Mucosa of descending colon (tissue), 3 donors: ENCODE data around the gene MTA2. TPM values are rescaled to one million over a fixed set of nuclear protein-coding genes. Genes with fewer than 3 reads are reported as not detected.

Experiments
- ATAC-seq: fragments of 200-7000 bp; cut with Tn5 transposase; one replicate; pipeline ENCODE4 v1.9.1; 2020; ENCODE audit warnings: mild to moderate bottlenecking, moderate library complexity
- DNase-seq, 3 donors: peaks; one replicate each; pipeline ENCODE4 v3.0.0-alpha.2; 2020
- H3K36me3 ChIP-seq: fragments of 200-600 bp; one replicate; pipeline ENCODE4 v1.8.0; 2021; ENCODE audit warnings: low read depth, mild to moderate bottlenecking
- H3K4me1 ChIP-seq: fragments of 200-600 bp; one replicate; pipeline ENCODE4 v1.8.0; 2021; ENCODE audit warnings: low read depth, mild to moderate bottlenecking
- H3K4me3 ChIP-seq: fragments of 200-600 bp; one replicate; pipeline ENCODE4 v1.8.0; 2021; ENCODE audit warnings: mild to moderate bottlenecking
- H3K9me3 ChIP-seq: fragments of 200-600 bp; one replicate; pipeline ENCODE4 v1.8.0; 2021; ENCODE audit warnings: mild to moderate bottlenecking
- intact Hi-C, 2 donors: fragments of 100-400 bp; cut with DNase I in 1 of 2; cut with micrococcal nuclease in 1 of 2; formaldehyde crosslinking; loops; one replicate each; pipeline versions ENCODE4 v1.11.0 to v1.11.1; 2022; cut with DNase I, micrococcal nuclease
- total RNA-seq, 3 donors: library from RNA; stranded (reverse); fragmentation: NEBNext Ultra II Directional in 2 of 3; extraction: Animal tissue kit (Norgen Biotek cat#: 25700) in 2 of 3; gene quantifications; one replicate each; pipeline versions ENCODE4 v1.2.1 to v1.2.4, GENCODE V29; 2021 to 2023
- TF ChIP-seq, protein P1 (sequence below): fragments of 200-600 bp; IDR thresholded peaks from one replicate; pipeline ENCODE4 v1.8.0; 2022; ENCODE audit warnings: antibody characterized with exemption, mild to moderate bottlenecking
- donor health status: DM: no; HTN: no; CAD: no; lungs with moderate emphysema.
- donor health status: DM: no; HTN: no; CAD: no.
- donor health status: DM: no; HTN: yes; CAD: no.

Gene MTA2
- total RNA-seq, 3 donors from 2014 or later: 70.7 to 92.1 (median 89.6) TPM

DNA sequence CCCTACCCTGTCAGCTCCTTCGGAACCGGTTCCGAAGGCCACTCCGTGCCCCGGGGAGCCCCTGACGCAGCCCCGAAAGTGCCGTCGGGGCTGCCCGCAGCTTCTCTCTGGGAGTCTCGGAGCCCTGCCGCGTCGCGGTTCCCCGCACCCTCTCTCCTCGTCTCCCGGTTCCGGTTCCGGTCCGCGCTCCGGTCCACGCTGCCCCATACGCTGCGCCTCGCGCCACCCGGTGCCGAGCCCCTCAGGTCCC lies 618 bp downstream of the MTA2 start:
- TF ChIP-seq, protein P1, sequence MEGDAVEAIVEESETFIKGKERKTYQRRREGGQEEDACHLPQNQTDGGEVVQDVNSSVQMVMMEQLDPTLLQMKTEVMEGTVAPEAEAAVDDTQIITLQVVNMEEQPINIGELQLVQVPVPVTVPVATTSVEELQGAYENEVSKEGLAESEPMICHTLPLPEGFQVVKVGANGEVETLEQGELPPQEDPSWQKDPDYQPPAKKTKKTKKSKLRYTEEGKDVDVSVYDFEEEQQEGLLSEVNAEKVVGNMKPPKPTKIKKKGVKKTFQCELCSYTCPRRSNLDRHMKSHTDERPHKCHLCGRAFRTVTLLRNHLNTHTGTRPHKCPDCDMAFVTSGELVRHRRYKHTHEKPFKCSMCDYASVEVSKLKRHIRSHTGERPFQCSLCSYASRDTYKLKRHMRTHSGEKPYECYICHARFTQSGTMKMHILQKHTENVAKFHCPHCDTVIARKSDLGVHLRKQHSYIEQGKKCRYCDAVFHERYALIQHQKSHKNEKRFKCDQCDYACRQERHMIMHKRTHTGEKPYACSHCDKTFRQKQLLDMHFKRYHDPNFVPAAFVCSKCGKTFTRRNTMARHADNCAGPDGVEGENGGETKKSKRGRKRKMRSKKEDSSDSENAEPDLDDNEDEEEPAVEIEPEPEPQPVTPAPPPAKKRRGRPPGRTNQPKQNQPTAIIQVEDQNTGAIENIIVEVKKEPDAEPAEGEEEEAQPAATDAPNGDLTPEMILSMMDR: no peak
- DNase-seq: no peak
- no peaks in the 10 kb centered on the region for H3K9me3 ChIP-seq
- peak; percentile 23 for ATAC-seq
- H3K4me1 ChIP-seq: peaks cover 28% of the 10 kb centered on the region
- intact Hi-C loops: loop anchor here in 1 of 2 donors (2.0 kb wide), 1 partner anchor 72 kb away; the partner anchor contains the start of gene LBHD1
- H3K36me3 ChIP-seq: no peaks in the 10 kb centered on the region
- H3K4me3 ChIP-seq: peak overlapping the region; percentile 88

DNA sequence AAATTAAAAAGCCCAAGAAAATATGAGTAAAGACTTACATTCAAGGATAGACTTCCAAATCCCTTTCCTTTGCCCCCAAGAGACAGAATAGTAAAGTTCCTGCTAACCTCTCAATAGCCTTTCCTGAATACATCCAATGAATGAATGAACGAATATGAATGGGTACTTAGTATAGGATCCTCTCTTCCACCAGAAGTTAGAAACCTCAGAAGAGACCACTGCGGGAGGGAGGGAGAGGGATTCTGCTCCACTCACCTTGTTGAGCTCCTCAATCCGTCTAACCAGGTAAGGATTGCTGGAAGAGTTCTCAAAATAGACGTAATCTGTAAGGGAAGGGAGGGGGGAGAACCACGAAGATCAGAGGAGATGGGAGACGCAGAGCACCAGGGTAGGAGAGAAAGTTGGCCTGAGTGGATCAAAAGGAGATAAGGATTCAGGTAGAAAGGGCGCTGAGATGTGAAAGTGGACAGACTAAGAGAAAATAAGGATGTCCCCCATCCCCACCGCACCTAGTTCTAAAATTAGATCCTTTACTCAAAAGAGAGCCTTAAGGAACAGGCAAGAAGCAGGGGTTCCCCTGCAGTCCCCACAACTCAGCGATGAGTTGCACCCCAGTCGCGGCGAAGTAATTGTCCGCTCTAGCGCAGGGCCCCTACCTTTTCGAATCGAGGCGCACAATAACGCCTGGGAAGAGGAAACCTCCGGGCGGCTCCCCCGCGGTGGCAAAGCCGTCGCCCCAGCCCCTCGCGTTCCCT lies 1.1 kb downstream of the MTA2 start:
- Histone ChIP-seq H3K4me3 (peak overlapping the region; percentile 88), H3K9me3 (no peaks in the 10 kb centered on the region), H3K36me3 (no peaks in the 10 kb centered on the region), H3K4me1 (peaks cover 28% of the 10 kb centered on the region)
- ATAC-seq (peak; percentile 0), DNase-seq (no peak)
- TF ChIP-seq, protein P1: no peak
- intact Hi-C loops: loop anchor here in 1 of 2 donors (2.0 kb wide), 1 partner anchor 72 kb away; the partner anchor contains the start of gene LBHD1

DNA sequence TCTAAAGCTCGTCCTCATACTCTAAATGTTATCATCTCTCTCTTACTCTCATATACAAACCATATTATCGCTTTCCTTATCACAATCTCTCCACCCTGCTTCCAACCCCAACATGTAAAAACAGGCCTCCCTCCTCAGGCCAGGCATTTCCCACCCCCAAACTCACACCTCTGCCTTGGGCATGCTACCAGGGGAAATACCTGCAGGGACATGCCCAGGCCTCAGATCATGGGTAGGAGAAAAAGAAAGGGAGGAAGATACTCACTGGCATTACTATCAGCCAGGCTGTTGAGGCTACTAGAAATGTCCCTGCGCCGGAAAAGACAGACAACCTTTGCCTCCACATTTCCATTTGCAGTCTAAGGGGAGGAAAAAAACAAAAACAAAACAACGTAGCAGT lies 1.8 kb downstream of the MTA2 start:
- no peaks in the 10 kb centered on the region for H3K36me3 ChIP-seq
- intact Hi-C loops: loop anchor here in 1 of 2 donors (2.0 kb wide), 1 partner anchor 73 kb away; the partner anchor contains the start of gene LBHD1
- ATAC-seq (no peak), DNase-seq (no peak)
- H3K4me3 ChIP-seq: no peak overlapping the region
- H3K4me1 ChIP-seq: peaks cover 28% of the 10 kb centered on the region
- TF ChIP-seq, protein P1: no peak
- no peaks in the 10 kb centered on the region for H3K9me3 ChIP-seq

DNA sequence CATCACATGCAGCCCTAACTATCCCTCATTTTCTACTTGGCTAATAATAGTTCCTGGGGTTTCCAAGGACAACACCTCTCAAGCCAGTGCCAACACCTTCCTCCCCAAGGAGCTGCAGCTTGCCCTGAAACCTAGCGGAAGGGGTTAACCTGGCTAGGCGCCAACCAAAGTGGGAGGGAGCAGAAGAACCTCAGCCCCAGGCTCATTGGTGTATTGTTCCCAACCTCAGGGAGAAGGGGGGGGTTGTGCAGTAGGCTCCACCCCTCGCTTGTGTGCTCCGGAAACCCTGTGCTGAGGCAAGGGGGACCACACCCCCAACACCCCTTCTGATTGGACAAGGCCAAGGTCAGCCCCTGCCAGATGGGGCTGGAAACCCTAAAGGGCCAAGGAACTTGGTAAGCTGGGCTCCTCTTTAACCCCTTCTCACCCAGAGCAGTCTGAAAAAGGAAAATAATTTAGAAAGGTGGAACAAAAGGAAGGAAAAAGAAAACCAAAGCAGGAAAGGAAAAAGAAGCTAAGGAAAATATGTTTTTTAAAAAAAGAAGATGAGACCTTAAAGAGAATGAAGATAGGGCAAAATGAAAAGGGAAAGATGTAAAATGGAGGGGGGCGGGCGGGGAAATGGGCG lies 2.5 kb downstream of the MTA2 start:
- TF ChIP-seq, protein P1: no peak
- Histone ChIP-seq H3K9me3 (no peaks in the 10 kb centered on the region), H3K36me3 (no peaks in the 10 kb centered on the region), H3K4me1 (peaks cover 28% of the 10 kb centered on the region), H3K4me3 (no peak overlapping the region)
- DNase-seq (peak; percentile 90 to 97 (median 94)), ATAC-seq (peak; percentile 66)
- intact Hi-C loops: no loop called here

DNA sequence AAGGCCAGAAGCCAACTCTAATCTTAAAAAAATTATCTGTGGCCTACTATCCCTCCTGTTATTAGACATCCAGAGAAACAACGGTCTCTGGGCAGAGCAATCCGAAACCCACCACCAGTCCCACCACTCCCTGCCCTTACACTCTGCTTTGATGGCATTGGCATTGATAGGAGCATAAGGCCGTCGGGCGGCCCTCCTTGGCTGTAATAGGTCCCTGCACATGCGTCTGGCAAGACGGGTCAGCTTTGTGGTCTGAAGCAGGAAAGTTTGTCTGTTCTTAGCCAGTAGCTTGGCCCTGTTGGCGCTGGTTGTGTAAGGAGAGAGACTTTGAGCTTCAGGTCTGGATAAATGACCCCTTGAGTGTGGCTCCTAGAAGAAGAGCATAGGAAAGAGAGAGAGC lies 6.5 kb downstream of the MTA2 start:
- ATAC-seq (no peak), DNase-seq (peak in 2 of 3 donors; percentile 3 to 34)
- Histone ChIP-seq H3K36me3 (no peaks in the 10 kb centered on the region), H3K9me3 (no peaks in the 10 kb centered on the region), H3K4me1 (peaks cover 31% of the 10 kb centered on the region), H3K4me3 (no peak overlapping the region)
- TF ChIP-seq, protein P1: no peak
- intact Hi-C loops: no loop called here
